Medulla oblongata (tissue), 1 donor: Measurements from ENCODE around the gene DLG2.

ENCODE experiments used
- DNase-seq: peaks from one replicate; pipeline ENCODE4 v3.0.0-alpha.2; 2015; ENCODE audit errors: extremely low spot score

The DLG2 gene

DNA sequence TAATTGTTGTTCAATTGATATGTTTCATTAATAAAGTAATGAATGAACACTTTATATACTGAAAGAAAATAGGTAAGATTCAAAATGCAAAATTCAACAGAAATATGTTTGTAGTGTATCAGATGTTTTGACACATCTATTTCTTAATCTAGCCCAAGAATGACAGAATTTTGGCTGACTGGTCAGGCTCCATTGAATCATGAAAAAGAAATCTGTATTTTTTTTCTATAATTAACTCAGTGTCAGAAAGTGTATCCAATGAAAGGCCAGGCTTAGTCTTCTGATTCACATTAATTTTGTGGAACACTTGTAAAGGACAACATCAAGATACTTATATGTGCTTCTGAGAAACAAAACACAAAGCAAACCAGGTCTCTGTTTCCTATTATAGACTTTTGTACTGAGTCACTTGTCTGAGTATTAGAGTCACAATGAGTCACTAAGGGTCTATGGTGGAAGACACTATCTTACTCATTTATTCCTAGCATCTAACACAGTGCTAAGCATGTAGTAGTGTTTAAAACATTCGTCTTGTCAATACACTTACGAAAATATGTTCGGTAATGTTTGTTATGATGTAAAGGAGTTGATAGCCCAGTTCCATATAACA lies 2043.3 kb downstream of the DLG2 start:
- DNase-seq: no peak

DNA sequence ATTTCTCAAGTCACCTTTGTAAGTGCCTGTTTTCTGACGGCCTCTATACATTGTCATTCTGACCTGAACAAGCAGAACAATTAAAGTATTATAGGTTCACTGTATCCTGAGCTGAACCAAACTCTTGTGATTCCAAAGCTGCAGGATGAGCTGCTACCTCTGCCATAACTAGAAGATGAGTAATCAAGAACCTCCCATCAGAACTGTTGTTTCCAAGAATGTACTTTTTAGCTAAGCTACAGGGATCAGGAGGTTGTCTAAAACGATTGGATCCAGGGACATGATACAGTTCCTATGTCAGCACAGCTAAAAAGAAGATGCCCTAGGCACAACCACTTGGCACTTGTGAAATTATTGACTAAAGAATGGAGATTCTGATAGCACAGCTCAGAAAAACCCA lies 2052.6 kb downstream of the DLG2 start:
- DNase-seq: no peak

DNA sequence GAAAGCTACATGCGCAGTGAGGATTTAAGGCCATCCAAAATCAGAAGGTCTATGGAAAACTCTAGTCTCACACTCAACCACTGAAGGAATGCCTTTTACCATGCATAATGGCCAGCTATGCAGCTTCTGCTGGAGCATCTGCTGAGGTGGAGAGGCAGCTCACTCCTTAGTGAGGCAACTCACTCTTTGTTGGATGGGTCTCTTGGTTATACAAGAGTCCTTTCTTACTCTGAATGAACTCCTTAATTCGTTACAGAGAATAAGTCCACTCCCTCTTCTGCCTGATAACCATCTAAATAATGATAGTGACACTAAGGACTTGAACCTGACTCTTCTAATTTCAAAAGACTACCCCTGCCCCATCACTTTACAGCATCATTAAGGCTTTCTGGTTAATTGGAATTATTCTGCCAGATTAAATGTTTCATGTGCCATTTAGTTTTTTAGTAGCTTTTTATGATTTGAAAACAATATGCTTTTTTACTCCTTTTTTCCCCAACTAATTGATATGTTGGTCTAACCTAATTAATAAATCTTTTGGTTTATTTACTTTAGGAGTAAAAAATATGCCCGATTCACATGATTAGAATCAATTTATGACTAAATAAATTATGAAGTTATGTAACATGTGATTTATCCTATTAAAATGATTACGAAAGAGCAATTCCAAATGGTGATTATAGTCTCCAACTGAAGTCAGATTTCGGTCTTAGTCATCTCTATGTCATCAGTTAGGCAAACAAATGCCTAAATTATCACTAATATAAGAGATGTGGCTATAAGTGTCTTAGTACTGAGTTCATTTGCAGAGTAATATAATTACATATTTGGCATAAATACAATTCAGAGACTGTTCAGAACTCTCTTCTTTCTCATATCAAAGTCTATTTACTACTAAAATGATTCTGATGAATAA lies 2054.3 kb downstream of the DLG2 start:
- no peak for DNase-seq

DNA sequence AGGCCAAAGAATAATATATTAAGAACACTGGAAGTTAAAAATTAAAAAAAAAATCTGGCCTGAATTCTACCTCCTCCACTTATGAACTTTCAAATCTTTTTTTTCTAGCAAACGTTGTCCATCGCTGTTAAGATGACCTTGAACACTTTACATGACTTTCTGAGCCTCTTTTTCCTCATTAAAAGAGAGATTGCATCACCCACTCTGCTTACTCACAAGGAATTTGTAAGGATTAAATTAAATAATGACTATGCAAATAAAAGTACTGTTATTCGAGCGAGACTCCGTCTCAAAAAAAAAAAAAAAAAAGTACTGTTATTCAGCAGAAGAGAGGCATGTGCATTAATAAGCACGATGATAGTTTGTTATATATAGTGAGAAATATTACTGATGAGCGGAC lies 2055.8 kb downstream of the DLG2 start:
- DNase-seq: no peak

DNA sequence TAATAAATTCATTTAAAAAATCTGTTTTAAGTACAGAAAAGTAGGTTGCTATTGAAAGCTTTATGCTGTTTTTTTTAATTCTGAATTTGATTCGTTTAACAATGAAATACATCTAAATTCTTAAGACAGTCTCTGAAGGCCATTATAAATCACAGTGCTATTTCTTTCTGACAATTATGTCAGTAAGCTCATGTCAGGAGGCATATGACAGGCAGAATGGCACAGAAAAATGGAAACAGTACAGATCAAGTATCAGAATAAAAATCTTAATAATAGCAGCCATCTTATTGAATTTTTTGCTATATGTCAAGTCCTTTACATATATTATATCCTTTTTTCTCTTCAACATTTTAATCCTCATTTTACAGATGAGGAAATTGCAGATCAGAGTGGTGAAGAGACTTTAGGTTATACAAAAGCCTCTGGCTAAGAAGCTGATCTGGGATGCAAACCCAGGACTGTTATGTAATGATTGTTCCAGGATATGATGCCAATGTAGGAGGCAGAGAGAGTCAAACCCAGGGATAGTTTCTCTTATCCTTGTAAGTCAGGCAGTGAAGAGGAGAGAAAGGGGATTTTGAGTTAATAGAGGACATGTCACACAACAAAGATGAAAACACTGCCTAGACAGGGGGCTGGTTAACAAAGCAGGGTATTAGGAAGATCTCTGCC lies 2057.9 kb downstream of the DLG2 start:
- no peak for DNase-seq

DNA sequence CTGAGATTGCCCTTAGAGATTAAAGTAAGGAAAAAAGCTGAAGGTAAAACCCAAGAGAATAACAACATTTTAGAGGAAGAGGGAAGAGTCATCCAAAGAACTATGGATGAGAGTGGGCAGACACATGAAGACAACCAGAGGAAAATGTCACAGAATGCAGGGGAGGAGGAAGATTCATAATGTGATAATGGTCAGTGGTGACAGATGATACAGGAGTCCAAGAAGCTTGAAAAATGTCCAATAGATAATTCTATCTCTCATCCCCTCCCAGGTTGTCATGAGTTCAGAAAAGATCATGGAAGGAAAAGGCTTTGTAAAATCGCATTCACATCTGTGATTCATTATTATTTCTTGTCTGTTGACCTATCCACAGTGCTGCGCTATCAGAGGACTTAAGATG lies 2058.6 kb downstream of the DLG2 start:
- no peak for DNase-seq

DNA sequence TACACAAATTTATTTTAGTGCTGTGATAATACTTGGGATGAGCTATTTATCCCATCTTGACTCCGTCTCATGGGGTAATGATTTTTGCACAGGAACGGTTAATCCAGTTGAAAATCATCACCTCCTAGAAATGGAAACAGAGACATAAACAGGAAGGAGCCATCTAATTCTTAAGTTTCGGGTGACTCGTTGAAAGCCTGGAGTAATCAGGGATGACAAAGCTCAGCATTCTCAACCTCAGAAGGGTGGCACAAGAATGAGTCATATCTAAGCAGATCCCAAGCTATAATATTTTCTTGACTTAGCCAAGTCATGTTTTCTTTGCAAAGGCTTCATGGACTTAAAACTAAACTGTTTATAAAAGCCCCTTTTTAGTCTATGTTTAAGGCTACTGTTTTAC lies 2060.2 kb downstream of the DLG2 start:
- DNase-seq: no peak

DNA sequence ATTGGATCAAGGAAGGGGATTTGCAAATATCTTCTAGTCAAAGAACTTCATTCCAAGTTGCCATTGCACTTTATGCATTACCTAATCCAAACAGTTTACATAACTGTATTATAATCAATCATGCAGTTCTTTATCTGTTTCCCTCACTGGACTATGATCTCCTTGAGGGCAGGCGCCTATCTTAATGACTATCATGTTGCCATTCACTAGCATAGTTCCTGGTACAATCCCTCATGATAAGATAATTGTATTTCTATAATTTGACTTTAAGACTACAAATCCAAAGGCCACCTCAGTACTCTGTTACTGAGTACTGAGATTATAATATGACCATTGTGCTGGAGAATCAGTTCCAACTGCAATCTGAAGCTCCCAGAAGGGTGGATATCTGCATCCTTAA lies 2062.3 kb downstream of the DLG2 start:
- no peak for DNase-seq

DNA sequence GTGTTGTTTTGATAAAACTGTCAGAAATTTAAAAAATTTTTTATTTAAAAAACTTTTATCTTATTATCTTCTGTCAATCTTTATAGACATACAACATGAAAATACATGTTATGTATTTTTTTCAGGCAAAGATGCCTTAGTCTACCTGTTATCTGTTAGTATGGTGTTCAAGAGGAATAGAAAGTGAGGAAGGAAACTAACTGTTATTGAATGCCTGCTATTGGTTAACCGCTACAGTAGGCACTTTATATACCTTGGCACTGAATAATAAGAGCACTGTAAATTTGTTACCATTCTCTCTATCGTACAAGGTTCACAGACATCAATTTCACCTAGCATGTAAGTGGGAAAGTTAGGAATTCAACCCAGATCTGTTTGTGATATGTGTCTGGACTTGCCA lies 2068.9 kb downstream of the DLG2 start:
- no peak for DNase-seq

DNA sequence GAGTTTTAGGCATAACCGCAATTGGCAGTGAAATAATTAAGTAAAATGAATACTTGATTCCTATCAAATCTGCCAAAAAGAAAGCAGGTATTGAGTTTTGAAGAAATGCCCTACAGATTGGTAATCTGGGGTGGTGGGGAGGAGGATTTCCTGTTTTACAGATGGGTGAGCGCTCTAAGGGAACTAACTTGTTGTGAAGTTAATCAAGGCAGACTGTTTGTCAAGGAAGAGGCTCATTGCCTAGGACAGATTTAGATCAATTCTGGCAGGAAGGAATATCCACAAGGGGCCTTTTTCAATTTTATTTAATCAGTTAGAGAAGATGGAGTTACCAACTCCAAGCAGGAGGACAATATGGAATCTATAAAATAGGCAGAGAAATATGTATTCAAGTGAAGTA lies 2069.5 kb downstream of the DLG2 start:
- no peak for DNase-seq

DNA sequence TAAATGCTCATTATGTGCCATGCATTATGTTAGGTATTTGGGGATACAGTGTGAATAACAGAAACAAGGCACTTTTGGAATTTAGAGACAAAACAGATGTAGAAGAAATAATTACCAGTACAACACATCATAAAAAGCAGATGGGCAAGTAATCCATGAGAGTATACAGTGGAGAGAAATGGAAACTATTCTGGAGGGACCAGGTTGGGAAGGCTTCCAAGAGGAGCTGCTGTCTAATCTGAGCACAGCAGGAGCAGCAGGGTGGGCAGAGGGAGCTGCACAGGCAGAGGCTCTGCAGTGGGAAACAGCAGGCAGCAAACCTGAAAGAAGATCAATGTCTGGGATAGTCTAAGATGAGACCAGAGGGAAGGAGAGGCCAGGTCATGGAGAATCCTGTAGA lies 2072.3 kb downstream of the DLG2 start:
- DNase-seq: no peak

DNA sequence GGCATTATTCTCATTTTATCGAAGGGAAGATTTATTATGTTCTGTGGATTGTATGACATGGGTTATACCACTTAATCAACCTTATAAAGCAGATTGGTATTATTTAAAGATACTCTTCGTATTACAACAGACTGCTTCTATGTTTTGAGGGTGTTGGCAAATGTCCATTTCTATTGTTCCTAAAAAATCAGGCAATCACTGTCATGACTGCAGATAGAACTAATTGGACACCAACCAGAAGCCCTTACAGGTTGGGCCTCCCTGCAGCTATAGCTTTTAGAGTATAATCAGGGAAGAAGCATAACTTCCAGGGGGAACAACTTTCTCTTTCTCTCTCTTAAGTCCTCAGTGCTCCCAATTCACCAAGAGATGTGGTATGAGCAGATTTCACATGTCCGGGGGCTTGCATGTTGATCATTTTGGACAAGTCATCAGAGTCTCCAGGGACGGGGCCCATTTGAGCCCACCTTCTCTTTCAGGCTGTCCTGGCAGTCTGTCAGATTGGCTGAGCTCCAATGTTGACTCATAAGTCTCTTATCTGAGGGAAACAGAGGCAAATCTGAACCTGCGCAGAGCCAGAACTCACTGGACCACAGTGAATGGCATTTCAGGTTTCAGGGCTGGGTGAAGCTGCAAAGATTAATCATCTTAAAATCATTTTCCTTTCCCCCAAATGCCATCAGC lies 2077.0 kb downstream of the DLG2 start:
- no peak for DNase-seq

DNA sequence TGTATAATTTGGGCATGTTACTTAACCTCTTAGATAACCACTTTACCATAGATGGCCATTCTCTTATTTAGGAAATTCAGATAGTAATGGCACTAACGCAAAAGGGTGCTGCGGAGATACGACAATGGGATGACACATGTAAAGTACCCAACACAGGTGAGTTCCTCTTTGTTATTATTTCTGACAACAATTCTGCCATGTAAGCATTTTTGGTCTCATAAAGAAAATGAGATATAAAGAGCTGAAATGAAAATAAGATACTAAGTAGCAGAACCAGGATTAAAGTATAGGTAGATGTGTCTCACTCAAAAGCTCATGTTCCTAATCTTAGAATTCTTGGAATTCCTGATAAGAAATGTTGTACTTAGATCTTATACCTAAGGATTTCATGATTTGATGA lies 2080.8 kb downstream of the DLG2 start:
- no peak for DNase-seq

DNA sequence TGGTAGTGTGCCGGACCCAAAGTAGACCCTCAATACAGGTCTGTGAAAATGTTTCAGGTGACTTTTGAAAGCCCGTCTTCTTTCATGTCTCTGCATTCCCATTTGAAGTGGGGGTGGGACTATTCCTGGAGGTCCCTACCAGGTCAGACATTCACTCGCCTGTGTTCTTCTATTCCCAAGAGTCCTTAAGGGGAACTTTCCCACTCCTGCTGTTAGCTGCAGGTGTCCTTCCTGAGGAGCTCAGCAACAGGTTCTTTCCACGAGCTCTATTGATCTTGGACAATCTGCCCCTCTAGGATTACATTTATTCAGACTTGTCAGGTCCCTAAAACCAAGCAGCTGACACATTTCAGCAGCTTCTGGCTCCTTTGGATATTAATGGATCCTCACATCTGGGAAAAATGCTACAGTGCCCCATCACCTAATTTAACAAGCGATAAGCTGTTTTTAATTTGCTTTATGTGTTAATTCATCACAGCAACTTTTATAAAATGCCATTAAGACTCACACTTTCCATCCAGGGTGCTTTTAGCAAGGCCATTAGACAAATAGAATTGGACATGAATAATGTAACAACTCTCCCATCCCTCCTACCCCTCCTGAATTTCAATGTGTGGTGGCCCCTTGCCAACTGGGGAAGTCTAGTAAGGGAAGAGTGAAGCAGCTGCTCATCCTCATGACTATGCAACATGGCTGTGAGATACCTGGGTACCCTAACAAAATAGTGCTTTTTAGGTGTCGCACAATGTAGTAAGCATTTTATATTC lies 2081.5 kb downstream of the DLG2 start:
- DNase-seq: peak; percentile 38

DNA sequence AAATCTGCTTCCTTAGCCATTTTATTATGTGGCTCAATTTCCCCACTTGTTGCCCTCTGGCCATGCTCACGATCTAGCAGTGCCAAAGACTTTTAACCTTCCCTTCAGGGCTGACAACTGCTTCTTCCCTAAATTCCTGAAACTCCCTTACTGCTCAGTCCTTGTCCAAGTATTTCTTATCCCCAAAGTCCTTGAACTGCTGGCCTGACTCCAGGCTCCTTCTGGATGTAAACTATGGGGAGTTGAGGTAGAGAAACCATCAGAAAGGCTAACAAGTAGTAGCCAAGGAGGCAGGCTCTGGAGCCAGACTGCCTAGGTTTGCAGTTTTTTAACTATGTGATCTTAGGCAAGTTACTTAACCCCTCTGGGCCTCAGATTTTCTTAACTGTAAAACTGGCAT lies 2082.3 kb downstream of the DLG2 start:
- DNase-seq: no peak

DNA sequence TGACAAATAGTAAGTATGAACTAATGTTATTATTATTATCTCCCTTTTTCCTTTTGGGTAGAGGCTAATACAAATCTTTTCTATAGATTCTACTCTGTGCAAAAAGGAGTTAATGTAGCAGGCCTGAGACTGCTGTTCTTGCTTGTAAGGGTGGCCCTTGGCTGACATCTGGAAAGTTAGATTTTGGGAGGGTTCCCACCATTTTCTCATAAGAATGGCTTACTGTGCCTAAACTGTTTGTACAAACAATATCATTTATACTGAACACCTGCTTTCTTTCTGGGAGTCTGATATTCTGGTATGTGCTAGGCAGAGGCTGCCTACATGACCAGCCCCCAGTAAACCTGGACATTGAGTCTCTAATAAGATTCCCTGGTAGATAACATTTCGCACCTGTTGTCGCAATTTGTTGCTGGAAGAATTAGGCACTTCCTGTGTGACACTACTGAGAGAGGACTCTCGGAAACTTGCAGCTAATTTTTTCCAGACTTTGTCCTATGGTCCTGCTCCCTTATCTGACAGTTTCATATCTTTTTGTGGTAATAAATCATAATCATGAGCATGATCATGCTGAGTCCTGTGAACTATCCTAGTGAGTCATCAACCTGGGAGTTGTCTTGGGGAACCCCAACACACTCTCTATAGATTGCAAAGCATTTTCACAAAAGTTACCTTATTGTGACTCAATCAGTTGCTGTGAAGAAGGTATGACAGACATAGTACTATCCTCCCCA lies 2083.3 kb downstream of the DLG2 start:
- no peak for DNase-seq

DNA sequence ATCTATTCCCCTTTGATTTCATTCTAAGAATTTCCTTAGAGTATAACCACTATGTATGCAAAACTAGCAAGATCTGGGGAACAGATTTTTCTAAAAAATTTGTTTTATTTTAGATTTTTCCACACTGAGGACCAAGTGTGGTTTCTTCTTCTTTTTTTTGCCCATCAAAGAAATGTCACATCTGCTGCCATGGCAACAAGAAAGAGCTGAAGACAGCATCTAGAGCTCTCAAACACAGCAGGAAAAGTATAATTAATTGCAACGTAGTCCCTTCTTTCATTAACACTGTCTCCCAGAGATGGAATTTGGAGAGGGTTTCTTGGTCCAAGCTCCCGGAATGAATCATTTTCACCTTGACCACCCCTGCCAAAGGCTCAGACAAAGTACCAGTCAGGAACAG lies 2084.3 kb downstream of the DLG2 start:
- no peak for DNase-seq

DNA sequence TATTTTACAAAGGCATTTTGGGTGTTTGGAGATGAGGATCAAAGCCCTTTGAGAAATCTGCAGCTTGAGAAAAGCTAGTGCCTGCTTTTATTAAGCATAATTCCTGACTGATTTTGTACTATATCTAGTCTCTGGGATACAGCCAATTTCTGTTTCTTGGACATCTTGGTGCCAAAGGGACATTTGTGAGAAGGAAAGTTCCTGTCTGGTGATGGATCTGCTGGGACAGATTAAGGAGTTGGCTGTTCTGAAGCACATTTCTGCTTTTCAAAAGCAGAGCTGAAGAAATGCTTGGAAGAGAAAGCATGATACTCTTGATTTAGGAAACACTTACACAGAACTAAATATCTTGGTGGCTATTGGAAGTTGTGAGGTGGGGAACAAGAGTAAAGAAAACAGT lies 2086.4 kb downstream of the DLG2 start:
- DNase-seq: no peak

DNA sequence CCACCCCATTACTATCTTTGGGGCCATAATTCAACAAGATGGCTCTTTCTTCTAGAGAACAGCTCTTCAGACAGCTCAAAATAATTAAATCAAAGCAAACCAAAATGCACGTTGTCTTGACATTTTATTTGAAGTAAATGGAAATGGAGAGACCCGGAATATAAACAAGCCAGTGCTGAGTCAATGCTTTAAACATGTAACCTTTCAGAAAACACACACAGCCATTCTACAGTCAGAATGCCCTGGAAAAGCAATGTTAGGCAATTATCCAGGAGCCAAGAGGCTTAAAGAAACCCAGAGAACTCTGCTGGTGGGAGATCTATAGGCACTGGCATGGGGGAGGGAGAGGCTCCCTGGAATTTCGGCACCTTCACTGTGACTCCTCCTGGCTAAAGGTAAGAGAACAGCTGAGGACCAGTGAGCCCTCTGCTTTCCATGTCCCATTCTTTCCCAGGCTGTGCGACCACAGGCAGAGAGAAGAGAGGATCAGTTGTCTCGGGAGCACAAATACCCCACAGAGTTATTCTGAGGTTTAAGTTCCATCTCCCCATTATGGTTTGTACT lies 2086.9 kb downstream of the DLG2 start:
- DNase-seq: peak; percentile 21

DNA sequence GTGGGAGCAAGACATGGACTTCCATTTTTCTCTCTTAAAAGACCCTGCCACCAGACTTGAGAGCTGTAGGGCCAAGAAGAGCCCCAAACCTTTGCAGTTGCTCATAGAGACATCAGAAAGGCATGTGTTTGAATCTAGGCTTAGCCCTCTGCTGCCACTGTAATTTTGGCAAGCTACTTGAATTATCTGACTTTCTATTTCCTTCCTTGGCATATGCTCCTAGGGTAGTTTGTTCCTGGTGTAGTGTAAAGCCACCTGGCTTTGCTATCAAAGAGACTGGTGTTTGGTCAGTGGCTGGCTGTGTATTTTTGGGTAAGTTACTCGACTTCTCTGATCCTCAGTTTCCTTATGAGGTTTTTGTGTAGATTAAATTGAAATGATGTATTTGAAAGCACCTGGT lies 2088.9 kb downstream of the DLG2 start:
- no peak for DNase-seq
